Left lung (tissue), 10 donors: Measurements from ENCODE around the gene KDM5A. TPM values are rescaled to one million over a fixed set of nuclear protein-coding genes. Genes with fewer than 3 reads are reported as not detected.
"Not testable (repeated sequence)": the region's sequence is repeated elsewhere in the genome, so short reads cannot be mapped to it uniquely, and the experiment has no call there.

ENCODE experiments used
- ATAC-seq: fragments of 200-7000 bp; cut with Tn5 transposase; one replicate; pipeline ENCODE4 v1.9.1; 2020; ENCODE audit warnings: moderate library complexity
- DNase-seq, 4 donors: peaks; one replicate each; pipeline ENCODE4 v3.0.0-alpha.2; 2013 to 2020
- H3K27ac ChIP-seq, 2 donors: fragments of 200-600 bp; sonication (generic) in 1 of 2; one replicate each; pipeline versions ENCODE4 v1.5.0 to v1.8.0; 2020 to 2021
- H3K27me3 ChIP-seq, 2 donors: fragments of 200-600 bp; sonication (generic) in 1 of 2; one replicate each; pipeline versions ENCODE4 v1.5.0 to v1.8.0; 2020 to 2021
- H3K36me3 ChIP-seq, 2 donors: fragments of 200-600 bp; sonication (generic) in 1 of 2; one replicate each; pipeline versions ENCODE4 v1.5.0 to v1.8.0; 2020 to 2021
- H3K4me1 ChIP-seq, 2 donors: fragments of 200-600 bp; one replicate each; pipeline ENCODE4 v1.8.0; 2021
- H3K4me3 ChIP-seq, 2 donors: fragments of 200-600 bp; sonication (generic) in 1 of 2; one replicate each; pipeline versions ENCODE4 v1.5.0 to v1.8.0; 2020 to 2021; ENCODE audit warnings: mild to moderate bottlenecking in 1 of 2
- H3K9me3 ChIP-seq, 2 donors: fragments of 200-600 bp; sonication (generic) in 1 of 2; one replicate each; pipeline versions ENCODE4 v1.5.0 to v1.8.0; 2020 to 2021
- intact Hi-C, 2 donors: fragments of 100-400 bp; cut with DNase I; formaldehyde crosslinking; loops; one replicate each; pipeline versions ENCODE4 v1.11.2 to v1.14.2; 2022
- polyA plus RNA-seq, 6 donors: library from polyadenylated mRNA; unstranded; fragments of 120-200 nt; gene quantifications; one replicate each; pipeline ENCODE4 v1.2.1, GENCODE V29; 2013; ENCODE audit not compliant: insufficient read length in 6 of 6
- total RNA-seq, 2 donors: library from RNA; stranded (reverse); fragmentation: NEBNext Ultra II Directional; extraction: Animal tissue kit (Norgen Biotek cat#: 25700); gene quantifications; one replicate each; pipeline ENCODE4 v1.2.1, GENCODE V29; 2021
- TF ChIP-seq, protein P1 (sequence below), 2 donors: fragments of 200-600 bp; sonication (generic) in 1 of 2; IDR thresholded peaks; one replicate each; pipeline versions ENCODE4 v1.5.0 to v1.8.0; 2021; ENCODE audit warnings: antibody characterized with exemption in 2 of 2
- donor health status: DM: no; HTN: yes; CAD: no.
- donor health status: DM: no; HTN: no; CAD: no.

The KDM5A gene
- total and polyA plus RNA-seq, 8 donors = 41.2 to 66.9 (median 51.5) TPM

DNA sequence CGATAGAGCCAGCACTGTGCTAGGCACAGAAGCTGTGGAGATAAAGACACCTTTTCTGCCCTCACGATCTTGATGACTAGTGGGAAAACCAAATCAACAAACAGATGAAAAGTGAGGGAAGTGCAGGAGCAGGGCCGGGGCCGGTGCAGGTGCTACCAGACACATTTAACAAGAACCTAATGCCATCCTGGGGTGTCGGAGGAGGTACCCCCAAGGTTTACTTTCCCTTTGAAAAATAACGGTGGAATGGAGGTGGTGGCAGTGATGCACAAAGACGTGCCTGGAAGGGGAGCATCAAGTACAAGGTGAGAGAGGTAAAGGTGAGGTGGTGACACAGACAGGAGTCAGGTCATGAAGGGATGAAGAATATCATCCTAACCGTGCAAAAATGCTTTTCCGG is 148.6 kb downstream of the KDM5A start:
- H3K27me3 ChIP-seq = peaks cover 0 to 23% of the 10 kb centered on the region in 2 donors
- H3K27ac ChIP-seq = no peak overlapping the region
- ATAC-seq (no peak), DNase-seq (no peak)
- intact Hi-C loops = no loop called here
- no peaks in the 10 kb centered on the region for H3K36me3 ChIP-seq
- H3K4me3 ChIP-seq = no peak overlapping the region
- TF ChIP-seq, protein P1, sequence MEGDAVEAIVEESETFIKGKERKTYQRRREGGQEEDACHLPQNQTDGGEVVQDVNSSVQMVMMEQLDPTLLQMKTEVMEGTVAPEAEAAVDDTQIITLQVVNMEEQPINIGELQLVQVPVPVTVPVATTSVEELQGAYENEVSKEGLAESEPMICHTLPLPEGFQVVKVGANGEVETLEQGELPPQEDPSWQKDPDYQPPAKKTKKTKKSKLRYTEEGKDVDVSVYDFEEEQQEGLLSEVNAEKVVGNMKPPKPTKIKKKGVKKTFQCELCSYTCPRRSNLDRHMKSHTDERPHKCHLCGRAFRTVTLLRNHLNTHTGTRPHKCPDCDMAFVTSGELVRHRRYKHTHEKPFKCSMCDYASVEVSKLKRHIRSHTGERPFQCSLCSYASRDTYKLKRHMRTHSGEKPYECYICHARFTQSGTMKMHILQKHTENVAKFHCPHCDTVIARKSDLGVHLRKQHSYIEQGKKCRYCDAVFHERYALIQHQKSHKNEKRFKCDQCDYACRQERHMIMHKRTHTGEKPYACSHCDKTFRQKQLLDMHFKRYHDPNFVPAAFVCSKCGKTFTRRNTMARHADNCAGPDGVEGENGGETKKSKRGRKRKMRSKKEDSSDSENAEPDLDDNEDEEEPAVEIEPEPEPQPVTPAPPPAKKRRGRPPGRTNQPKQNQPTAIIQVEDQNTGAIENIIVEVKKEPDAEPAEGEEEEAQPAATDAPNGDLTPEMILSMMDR (IDR thresholded peaks at IDR 0.05) = no peak
- H3K9me3 ChIP-seq = peaks cover 0 to 18% of the 10 kb centered on the region in 2 donors
- H3K4me1 ChIP-seq = no peaks in the 10 kb centered on the region

DNA sequence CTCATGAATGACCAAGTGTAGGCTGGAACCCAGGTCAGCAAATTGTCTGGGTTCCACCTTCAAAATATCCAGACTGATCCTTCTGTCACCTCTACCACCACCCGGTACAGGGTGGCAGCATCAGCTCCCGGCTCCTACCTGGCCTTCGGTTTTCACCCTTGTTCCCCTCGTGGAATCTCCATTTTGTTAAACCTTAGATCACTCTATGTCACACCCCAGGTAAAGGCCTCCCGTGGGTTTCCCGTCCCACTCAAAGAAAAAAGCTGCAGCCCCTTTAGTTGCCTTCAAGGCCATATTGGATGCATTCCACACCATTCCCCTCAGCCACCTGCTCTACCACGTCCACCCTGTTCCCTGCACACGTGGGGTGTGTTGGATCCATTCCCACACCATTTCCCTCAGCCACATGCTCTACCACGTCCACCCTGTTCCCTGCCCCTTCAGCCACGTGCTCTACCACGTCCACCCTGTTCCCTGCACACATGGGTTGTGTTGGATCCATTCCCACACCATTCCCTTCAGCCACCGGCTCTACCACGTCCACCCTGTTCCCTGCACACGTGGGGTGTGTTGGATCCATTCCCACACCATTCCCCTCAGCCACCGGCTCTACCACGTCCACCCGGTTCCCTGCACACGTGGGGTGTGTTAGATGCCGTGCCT is 150.3 kb downstream of the KDM5A start:
- no peak for ATAC-seq
- Histone ChIP-seq H3K27me3 (peaks cover 0 to 23% of the 10 kb centered on the region in 2 donors), H3K36me3 (no peaks in the 10 kb centered on the region), H3K9me3 (peaks cover 0 to 27% of the 10 kb centered on the region in 2 donors), H3K27ac (no peak overlapping the region), H3K4me3 (no peak overlapping the region), H3K4me1 (no peaks in the 10 kb centered on the region)
- intact Hi-C loops = no loop called here
- DNase-seq = no peak
- TF ChIP-seq, protein P1 (IDR thresholded peaks at IDR 0.05) = no peak

DNA sequence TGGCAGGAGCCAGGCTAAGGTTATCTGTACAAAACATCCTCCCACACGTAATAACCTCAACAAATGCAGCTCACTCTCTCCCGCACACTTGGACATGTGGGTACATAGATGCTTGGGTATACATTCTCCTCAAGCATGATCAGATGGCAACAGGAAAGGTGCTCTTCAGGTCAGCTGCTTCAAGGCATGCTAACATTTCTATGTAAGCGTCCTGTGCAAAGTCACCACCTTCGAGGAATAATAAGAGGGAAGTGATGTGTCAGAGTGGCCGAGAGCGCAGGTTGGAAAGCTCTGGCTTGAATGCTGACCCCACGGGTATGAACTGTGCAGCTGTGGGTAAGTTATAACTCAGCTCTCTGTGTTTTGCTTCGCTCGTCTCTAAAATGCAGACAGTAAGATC is 151.0 kb downstream of the KDM5A start:
- Histone ChIP-seq H3K4me3 (no peak overlapping the region), H3K27me3 (peaks cover 0 to 15% of the 10 kb centered on the region in 2 donors), H3K9me3 (peaks cover 0 to 27% of the 10 kb centered on the region in 2 donors), H3K36me3 (no peaks in the 10 kb centered on the region), H3K27ac (no peak overlapping the region), H3K4me1 (no peaks in the 10 kb centered on the region)
- no peak for ATAC-seq
- TF ChIP-seq, protein P1 (IDR thresholded peaks at IDR 0.05) = no peak
- intact Hi-C loops = no loop called here
- no peak for DNase-seq

DNA sequence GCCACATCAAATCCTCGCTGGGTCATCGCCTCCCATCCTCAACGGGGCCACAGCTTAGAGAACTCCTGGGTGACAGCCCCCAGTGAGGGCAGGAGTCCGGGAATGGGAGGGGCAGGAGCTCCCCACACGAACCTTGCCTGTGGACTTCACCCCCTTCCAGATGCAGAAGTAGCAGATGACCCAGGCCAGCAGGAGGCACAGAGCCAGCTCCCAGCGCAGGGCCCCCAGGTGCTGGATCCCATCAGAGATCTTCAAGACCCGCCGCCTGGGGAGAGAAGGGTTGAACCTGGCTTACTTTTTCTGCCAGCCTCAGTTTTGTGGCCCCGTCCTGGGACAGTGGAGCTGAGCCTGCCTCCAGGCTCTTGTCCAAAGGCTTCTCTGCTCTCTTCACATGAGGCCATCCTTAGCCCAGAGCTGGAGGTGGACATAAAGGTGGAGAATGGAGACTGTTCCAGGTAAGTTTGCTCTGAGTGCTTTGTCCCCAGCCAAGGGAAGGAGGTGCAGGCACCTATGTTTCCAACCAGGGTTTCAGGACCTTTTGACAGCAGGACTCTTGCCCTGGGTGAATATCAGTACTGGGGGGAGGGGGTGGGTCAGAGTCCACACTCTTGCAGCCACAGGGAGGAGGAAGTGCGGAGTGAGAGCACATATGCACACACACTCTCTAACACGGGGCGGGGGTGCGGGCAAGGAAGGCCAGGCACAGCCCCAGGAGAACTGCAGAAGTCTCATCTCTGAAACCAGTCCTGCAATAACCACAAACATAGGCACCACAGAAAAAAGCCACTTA is 151.9 kb downstream of the KDM5A start:
- Histone ChIP-seq H3K4me1 (no peaks in the 10 kb centered on the region), H3K9me3 (peaks cover 0 to 27% of the 10 kb centered on the region in 2 donors), H3K27ac (no peak overlapping the region), H3K27me3 (peaks cover 0 to 8% of the 10 kb centered on the region in 2 donors), H3K4me3 (no peak overlapping the region), H3K36me3 (no peaks in the 10 kb centered on the region)
- intact Hi-C loops = no loop called here
- TF ChIP-seq, protein P1 (IDR thresholded peaks at IDR 0.05) = no peak
- ATAC-seq = no peak
- no peak for DNase-seq

DNA sequence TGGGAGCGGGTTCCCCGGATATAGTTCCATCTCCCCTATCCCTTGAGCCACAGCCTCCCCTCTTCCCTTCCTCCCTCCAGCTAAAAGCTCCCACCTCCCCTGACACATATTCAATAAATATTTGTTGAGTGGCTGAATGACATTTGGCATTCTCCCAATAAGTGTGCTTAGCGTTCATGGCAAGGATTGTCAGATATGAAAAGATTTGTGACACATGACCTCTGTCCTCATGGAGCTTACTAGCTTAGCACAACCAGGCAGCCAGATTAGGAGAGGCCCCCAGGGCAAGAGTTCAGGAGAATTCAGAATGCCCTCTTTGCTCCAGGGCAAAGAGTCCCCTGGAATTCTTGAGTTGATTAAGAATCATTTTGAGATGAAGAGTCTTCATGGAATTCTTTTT is 152.7 kb downstream of the KDM5A start:
- Histone ChIP-seq H3K4me3 (no peak overlapping the region), H3K27me3 (peaks cover 0 to 8% of the 10 kb centered on the region in 2 donors), H3K9me3 (peaks cover 0 to 27% of the 10 kb centered on the region in 2 donors), H3K27ac (no peak overlapping the region), H3K4me1 (no peaks in the 10 kb centered on the region), H3K36me3 (no peaks in the 10 kb centered on the region)
- intact Hi-C loops = no loop called here
- DNase-seq = no peak
- TF ChIP-seq, protein P1 (IDR thresholded peaks at IDR 0.05) = no peak
- no peak for ATAC-seq

DNA sequence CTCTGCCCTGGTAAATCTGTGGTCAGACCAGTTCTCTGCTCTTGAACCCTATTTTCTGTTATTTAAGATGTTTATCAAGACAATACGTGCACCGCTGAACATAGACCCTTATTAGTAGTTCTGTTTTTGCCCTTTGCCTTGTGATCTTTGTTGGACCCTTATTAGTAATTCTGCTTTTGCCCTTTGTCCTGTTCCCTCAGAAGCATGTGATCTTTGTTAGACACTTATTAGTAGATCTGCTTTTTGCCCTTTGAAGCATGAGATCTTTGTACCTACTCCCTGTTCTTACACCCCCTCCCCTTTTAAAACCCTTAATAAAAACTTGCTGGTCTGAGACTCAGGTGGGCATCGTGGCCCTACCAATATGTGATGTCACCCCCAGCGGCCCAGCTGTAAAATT is 153.2 kb downstream of the KDM5A start:
- H3K4me1 ChIP-seq, H3K4me3 ChIP-seq, intact Hi-C loops, ATAC-seq, H3K27ac ChIP-seq, H3K27me3 ChIP-seq, DNase-seq, H3K36me3 ChIP-seq: not testable (repeated sequence)
- peaks cover 0 to 27% of the 10 kb centered on the region in 2 donors for H3K9me3 ChIP-seq
